Psoas muscle (tissue), 8 donors: ENCODE data around the gene KLK13. TPM values are rescaled to one million over a fixed set of nuclear protein-coding genes. Genes with fewer than 3 reads are reported as not detected.

Experiments
- ATAC-seq, 4 donors: fragments of 200-7000 bp; cut with Tn5 transposase; one replicate each; pipeline ENCODE4 v1.9.1; 2020; ENCODE audit warnings: moderate library complexity in 3 of 4, mild to moderate bottlenecking in 2 of 4
- DNase-seq, 2 donors: peaks; one replicate each; pipeline ENCODE4 v3.0.0-alpha.2; 2020
- H3K27ac ChIP-seq: fragments of 200-600 bp; one replicate; pipeline ENCODE4 v1.8.0; 2022
- H3K27me3 ChIP-seq, 3 donors: fragments of 200-600 bp in 1 of 3; one replicate each; pipeline versions ENCODE4 v1.6.1 to v1.8.0; 2013 to 2022; ENCODE audit warnings: low read length in 2 of 3, mild to moderate bottlenecking in 2 of 3, moderate library complexity in 1 of 3; ENCODE audit not compliant: insufficient read depth in 3 of 3
- H3K36me3 ChIP-seq, 2 donors: fragments of 200-600 bp in 1 of 2; one replicate each; pipeline versions ENCODE4 v1.6.1 to v1.8.0; 2013 to 2022; ENCODE audit warnings: low read depth in 1 of 2, mild to moderate bottlenecking in 1 of 2, moderate library complexity in 1 of 2; ENCODE audit not compliant: insufficient read depth in 1 of 2
- H3K4me1 ChIP-seq: fragments of 200-600 bp; one replicate; pipeline ENCODE4 v1.8.0; 2022
- H3K4me3 ChIP-seq: fragments of 200-600 bp; one replicate; pipeline ENCODE4 v1.8.0; 2022; ENCODE audit warnings: mild to moderate bottlenecking
- H3K9me3 ChIP-seq: fragments of 200-600 bp; one replicate; pipeline ENCODE4 v1.8.0; 2022
- CTCF ChIP-seq: fragments of 200-600 bp; IDR thresholded peaks from one replicate; pipeline ENCODE4 v1.8.0; 2022; ENCODE audit warnings: antibody characterized with exemption
- WGBS, 3 donors: extraction: QIAGEN DNeasy Blood & Tissue Kit; methylation state at CpG; one replicate each; pipeline versions ENCODE4 v1.1.6 to v1.1.7; 2013; 5-methylcytosine and 5-hydroxymethylcytosine counted together
- intact Hi-C, 2 donors: fragments of 100-400 bp; cut with DNase I; formaldehyde crosslinking; loops; one replicate each; pipeline versions ENCODE4 v1.11.0 to v1.14.2; 2022
- polyA plus RNA-seq, 3 donors: library from polyadenylated mRNA; stranded (reverse); fragments of 200-250 nt; gene quantifications; one replicate each; pipeline ENCODE4 v1.2.3, GENCODE V29; 2013
- total RNA-seq, 4 donors: library from RNA; stranded (reverse); fragmentation: NEBNext Ultra II Directional in 2 of 4; extraction: Animal tissue kit (Norgen Biotek cat#: 25700) in 2 of 4; gene quantifications; one replicate each; pipeline versions ENCODE4 v1.2.1 to v1.2.4, GENCODE V29; 2021 to 2023
- donor health status: healthy with polysubstance abuse.
- donor health status: DM: no; HTN: no; CAD: no; lungs with moderate emphysema.
- donor health status: Bipolar disorder and iron deficiency.
- donor health status: healthy.
- donor health status: DM: yes; HTN: yes; CAD: no.
- donor health status: DM: no; HTN: no; CAD: no.
- donor health status: DM: no; HTN: no; CAD: no.
- donor health status: DM: yes; HTN: yes; CAD: no.

The KLK13 gene
- total and polyA plus RNA-seq, 7 donors, result 0.18 TPM; not detected in 6

GRCh38 chr19:51091126-51091525, 26.2 kb upstream of the KLK13 start:
- WGBS, 3 donors, result 34 to 58% (median 43%) methylated on average over 10 of the region's 10 CpGs
- intact Hi-C loops, result no loop called here

GRCh38 chr19:51090471-51090870, 25.6 kb upstream of the KLK13 start:
- H3K9me3 ChIP-seq, result no peaks in the 10 kb centered on the region
- intact Hi-C loops, result no loop called here
- no peaks in the 10 kb centered on the region for H3K4me1 ChIP-seq
- no peaks in the 10 kb centered on the region for H3K36me3 ChIP-seq
- no peak for ATAC-seq
- no peak overlapping the region for H3K4me3 ChIP-seq
- H3K27me3 ChIP-seq, result no peaks in the 10 kb centered on the region
- no peak for DNase-seq
- no peak for TF ChIP-seq CTCF
- 61 to 66% (median 63%) methylated on average over 8 of the region's 8 CpGs for WGBS, 3 donors
- no peak overlapping the region for H3K27ac ChIP-seq

More at GRCh38 chr19:51091126-51091525, 26.2 kb upstream of the KLK13 start:
- no peak for DNase-seq
- H3K27me3 ChIP-seq, result no peaks in the 10 kb centered on the region
- no peaks in the 10 kb centered on the region for H3K4me1 ChIP-seq
- TF ChIP-seq CTCF, result no peak
- no peaks in the 10 kb centered on the region for H3K36me3 ChIP-seq
- H3K27ac ChIP-seq, result no peak overlapping the region
- no peak overlapping the region for H3K4me3 ChIP-seq
- no peaks in the 10 kb centered on the region for H3K9me3 ChIP-seq
- ATAC-seq, result no peak

GRCh38 chr19:51089786-51090185, 24.9 kb upstream of the KLK13 start:
- H3K9me3 ChIP-seq, result no peaks in the 10 kb centered on the region
- intact Hi-C loops, result no loop called here
- no peak overlapping the region for H3K27ac ChIP-seq
- no peaks in the 10 kb centered on the region for H3K36me3 ChIP-seq
- ATAC-seq, result no peak
- no peaks in the 10 kb centered on the region for H3K27me3 ChIP-seq
- H3K4me3 ChIP-seq, result no peak overlapping the region
- no peak for DNase-seq
- WGBS, 3 donors, result 78 to 83% (median 79%) methylated on average over 17 of the region's 17 CpGs
- no peak for TF ChIP-seq CTCF
- no peaks in the 10 kb centered on the region for H3K4me1 ChIP-seq

GRCh38 chr19:51086153-51086850, 21.4 kb upstream of the KLK13 start:
- TF ChIP-seq CTCF, result no peak
- no peaks in the 10 kb centered on the region for H3K4me1 ChIP-seq
- H3K36me3 ChIP-seq, result no peaks in the 10 kb centered on the region
- no peak overlapping the region for H3K4me3 ChIP-seq
- intact Hi-C loops, result no loop called here
- ATAC-seq (no peak), DNase-seq (no peak)
- 71 to 76% (median 72%) methylated on average over 18 of the region's 18 CpGs for WGBS, 3 donors
- H3K27me3 ChIP-seq, result peaks cover 0 to 6% (median 0%) of the 10 kb centered on the region in 3 donors
- H3K9me3 ChIP-seq, result no peaks in the 10 kb centered on the region
- H3K27ac ChIP-seq, result no peak overlapping the region

GRCh38 chr19:51084505-51084904, 19.6 kb upstream of the KLK13 start:
- Histone ChIP-seq H3K4me3 (no peak overlapping the region), H3K36me3 (no peaks in the 10 kb centered on the region), H3K9me3 (no peaks in the 10 kb centered on the region), H3K27ac (no peak overlapping the region), H3K4me1 (no peaks in the 10 kb centered on the region), H3K27me3 (peaks cover 0 to 6% (median 0%) of the 10 kb centered on the region in 3 donors)
- intact Hi-C loops, result no loop called here
- no peak for DNase-seq
- ATAC-seq, result no peak
- TF ChIP-seq CTCF, result no peak
- WGBS, 3 donors, result 60 to 64% (median 63%) methylated on average over 6 to 7 of the region's 7 CpGs
